Activated naive CD4-positive, alpha-beta T cell treated with anti-CD3 and anti-CD28 coated beads, Interleukin-2, amount 50 U/mL, for 24 hours (primary cell): ENCODE measurements around the gene PPTC7.
A peak's percentile ranks its signal among the peaks of the same experiment; 100 is the strongest.
"Not testable (repeated sequence)": the region's sequence is repeated elsewhere in the genome, so short reads cannot be mapped to it uniquely, and the experiment has no call there.

Experiments used
- H3K27ac Mint-ChIP-seq: one replicate; pipeline ENCODE4 v1.8.0; 2021; ENCODE audit warnings: mild to moderate bottlenecking, mixed read lengths
- H3K27me3 Mint-ChIP-seq: one replicate; pipeline ENCODE4 v1.8.0; 2021; ENCODE audit warnings: mixed read lengths
- H3K36me3 Mint-ChIP-seq: one replicate; pipeline ENCODE4 v1.8.0; 2021; ENCODE audit warnings: mixed read lengths
- H3K4me1 Mint-ChIP-seq: one replicate; pipeline ENCODE4 v1.8.0; 2021; ENCODE audit warnings: mixed read lengths
- H3K4me3 Mint-ChIP-seq: one replicate; pipeline ENCODE4 v1.8.0; 2021; ENCODE audit warnings: mild to moderate bottlenecking, mixed read lengths
- H3K9me3 Mint-ChIP-seq: one replicate; pipeline ENCODE4 v1.8.0; 2021; ENCODE audit warnings: mixed read lengths

Gene PPTC7

GRCh38 chr12:110574717-110575230 is 8.3 kb downstream of the PPTC7 start:
- Mint-ChIP-seq H3K36me3 (peaks cover 13% of the 10 kb centered on the region), H3K4me3 (peak overlapping the region; percentile 30), H3K4me1 (peaks cover 62% of the 10 kb centered on the region)
- H3K27ac Mint-ChIP-seq, H3K9me3 Mint-ChIP-seq, H3K27me3 Mint-ChIP-seq: not testable (repeated sequence)

GRCh38 chr12:110574044-110574443 is 9.1 kb downstream of the PPTC7 start:
- Mint-ChIP-seq H3K36me3 (peaks cover 16% of the 10 kb centered on the region), H3K4me3 (no peak overlapping the region), H3K27ac (peak overlapping the region; percentile 32), H3K9me3 (no peaks in the 10 kb centered on the region), H3K4me1 (peaks cover 60% of the 10 kb centered on the region), H3K27me3 (no peaks in the 10 kb centered on the region)

GRCh38 chr12:110570798-110571197 is 12.3 kb downstream of the PPTC7 start:
- H3K9me3 Mint-ChIP-seq, H3K4me3 Mint-ChIP-seq, H3K27me3 Mint-ChIP-seq, H3K27ac Mint-ChIP-seq: not testable (repeated sequence)
- H3K36me3 Mint-ChIP-seq: peaks cover 22% of the 10 kb centered on the region
- peaks cover 58% of the 10 kb centered on the region for H3K4me1 Mint-ChIP-seq

- not testable (repeated sequence) for H3K27me3 Mint-ChIP-seq, H3K9me3 Mint-ChIP-seq
- Mint-ChIP-seq H3K27ac (peak overlapping the region; percentile 47), H3K4me1 (peaks cover 58% of the 10 kb centered on the region), H3K4me3 (peak overlapping the region; percentile 16), H3K36me3 (peaks cover 22% of the 10 kb centered on the region)
These were observed 13.3 kb downstream of the PPTC7 start for GRCh38 chr12:110569838-110570237.

GRCh38 chr12:110568752-110569151 is 14.4 kb downstream of the PPTC7 start:
- Mint-ChIP-seq H3K27me3 (no peaks in the 10 kb centered on the region), H3K36me3 (peaks cover 22% of the 10 kb centered on the region), H3K4me3 (no peak overlapping the region), H3K4me1 (peaks cover 60% of the 10 kb centered on the region), H3K9me3 (peaks cover 4% of the 10 kb centered on the region), H3K27ac (peak overlapping the region; percentile 19)

- no peaks in the 10 kb centered on the region for H3K27me3 Mint-ChIP-seq
- H3K4me1 Mint-ChIP-seq: peaks cover 69% of the 10 kb centered on the region
- no peak overlapping the region for H3K27ac Mint-ChIP-seq
- peaks cover 4% of the 10 kb centered on the region for H3K9me3 Mint-ChIP-seq
- H3K4me3 Mint-ChIP-seq: peak overlapping the region; percentile 40
- peaks cover 22% of the 10 kb centered on the region for H3K36me3 Mint-ChIP-seq
These were observed 16.1 kb downstream of the PPTC7 start for GRCh38 chr12:110566993-110567392.

GRCh38 chr12:110565894-110566871 is 16.9 kb downstream of the PPTC7 start:
- H3K9me3 Mint-ChIP-seq: peaks cover 4% of the 10 kb centered on the region
- H3K4me1 Mint-ChIP-seq: peaks cover 77% of the 10 kb centered on the region
- peaks cover 22% of the 10 kb centered on the region for H3K36me3 Mint-ChIP-seq
- H3K4me3 Mint-ChIP-seq: peak overlapping the region; percentile 34
- peak overlapping the region; percentile 44 for H3K27ac Mint-ChIP-seq
- H3K27me3 Mint-ChIP-seq: no peaks in the 10 kb centered on the region

GRCh38 chr12:110564471-110564991 is 18.6 kb downstream of the PPTC7 start:
- Mint-ChIP-seq H3K9me3 (peaks cover 4% of the 10 kb centered on the region), H3K27ac (no peak overlapping the region), H3K4me3 (no peak overlapping the region), H3K4me1 (peaks cover 85% of the 10 kb centered on the region), H3K27me3 (no peaks in the 10 kb centered on the region), H3K36me3 (peaks cover 16% of the 10 kb centered on the region)

- H3K4me3 Mint-ChIP-seq: peak overlapping the region; percentile 49
These were observed 19.2 kb downstream of the PPTC7 start for GRCh38 chr12:110563702-110564470.

GRCh38 chr12:110562386-110562785 is 20.7 kb downstream of the PPTC7 start:
- Mint-ChIP-seq H3K36me3 (peaks cover 17% of the 10 kb centered on the region), H3K27ac (peak overlapping the region; percentile 91), H3K4me3 (peak overlapping the region; percentile 71), H3K4me1 (peaks cover 88% of the 10 kb centered on the region)
- H3K9me3 Mint-ChIP-seq, H3K27me3 Mint-ChIP-seq: not testable (repeated sequence)

More at GRCh38 chr12:110563702-110564470, 19.2 kb downstream of the PPTC7 start:
- H3K27me3 Mint-ChIP-seq: no peaks in the 10 kb centered on the region
- H3K36me3 Mint-ChIP-seq: peaks cover 13% of the 10 kb centered on the region
- peaks cover 85% of the 10 kb centered on the region for H3K4me1 Mint-ChIP-seq
- H3K27ac Mint-ChIP-seq: peak overlapping the region; percentile 71
- peaks cover 4% of the 10 kb centered on the region for H3K9me3 Mint-ChIP-seq

- Mint-ChIP-seq H3K27me3 (no peaks in the 10 kb centered on the region), H3K4me1 (peaks cover 87% of the 10 kb centered on the region), H3K27ac (peak overlapping the region; percentile 91), H3K36me3 (peaks cover 13% of the 10 kb centered on the region), H3K9me3 (no peaks in the 10 kb centered on the region), H3K4me3 (peak overlapping the region; percentile 71)
These were observed 21.5 kb downstream of the PPTC7 start for GRCh38 chr12:110561471-110562201.

GRCh38 chr12:110560946-110561345 is 22.2 kb downstream of the PPTC7 start:
- no peaks in the 10 kb centered on the region for H3K9me3 Mint-ChIP-seq

GRCh38 chr12:110560048-110560447 is 23.1 kb downstream of the PPTC7 start:
- Mint-ChIP-seq H3K27me3 (no peaks in the 10 kb centered on the region), H3K27ac (peak overlapping the region; percentile 51), H3K9me3 (no peaks in the 10 kb centered on the region), H3K4me1 (peaks cover 87% of the 10 kb centered on the region), H3K36me3 (peaks cover 12% of the 10 kb centered on the region), H3K4me3 (peak overlapping the region; percentile 15)

More at GRCh38 chr12:110560946-110561345, 22.2 kb downstream of the PPTC7 start:
- H3K36me3 Mint-ChIP-seq: peaks cover 12% of the 10 kb centered on the region
- H3K27ac Mint-ChIP-seq: peak overlapping the region; percentile 47
- peak overlapping the region; percentile 59 for H3K4me3 Mint-ChIP-seq
- H3K4me1 Mint-ChIP-seq: peaks cover 87% of the 10 kb centered on the region
- no peaks in the 10 kb centered on the region for H3K27me3 Mint-ChIP-seq

GRCh38 chr12:110558945-110559344 is 24.2 kb downstream of the PPTC7 start:
- Mint-ChIP-seq H3K36me3 (peaks cover 12% of the 10 kb centered on the region), H3K4me1 (peaks cover 86% of the 10 kb centered on the region)
- not testable (repeated sequence) for H3K27ac Mint-ChIP-seq, H3K27me3 Mint-ChIP-seq, H3K9me3 Mint-ChIP-seq, H3K4me3 Mint-ChIP-seq

GRCh38 chr12:110557300-110557699 is 25.8 kb downstream of the PPTC7 start:
- H3K9me3 Mint-ChIP-seq: no peaks in the 10 kb centered on the region
- H3K27me3 Mint-ChIP-seq: no peaks in the 10 kb centered on the region
- H3K4me1 Mint-ChIP-seq: peaks cover 72% of the 10 kb centered on the region
- peaks cover 12% of the 10 kb centered on the region for H3K36me3 Mint-ChIP-seq
- no peak overlapping the region for H3K27ac Mint-ChIP-seq
- H3K4me3 Mint-ChIP-seq: no peak overlapping the region
